ENCODE results near the gene SMIM20.

DNA sequence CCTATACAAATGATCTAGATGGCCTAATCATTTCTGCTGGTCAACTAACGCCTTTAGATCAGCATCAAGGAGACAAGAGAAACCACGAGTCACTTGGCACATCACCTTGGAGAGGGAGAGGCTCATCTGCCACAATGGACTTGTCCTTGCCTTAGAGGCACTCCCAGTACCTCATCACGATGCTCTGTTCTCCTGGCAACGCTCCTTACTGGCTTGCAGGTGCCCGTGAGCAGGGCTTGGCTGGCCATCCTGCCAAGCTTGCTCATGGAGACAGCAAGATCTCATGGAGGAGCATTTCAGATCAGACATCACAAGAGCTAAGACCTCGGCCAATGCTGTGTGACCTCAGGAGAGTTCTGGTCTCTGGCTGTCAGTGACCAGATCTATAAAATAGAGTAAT is 2.7 kb upstream of the SMIM20 start:
- TF ChIP-seq CTCF (conservative IDR thresholded peaks at IDR 0.05 in 1 of 2, IDR thresholded peaks at IDR 0.05 in 1 of 2; ENCODE audit: extremely low read depth in 1 of 2, insufficient read depth in 1 of 2, low read depth in 1 of 2, low read length in 2 of 2) (no peak), EZH2 (IDR thresholded peaks at IDR 0.05; ENCODE audit: borderline replicate concordance, low read length) (no peak)
